Activated naive CD4-positive, alpha-beta T cell treated with anti-CD3 and anti-CD28 coated beads, Interleukin-2, amount 50 U/mL, for 24 hours (primary cell): ENCODE data around the gene PCSK6.

ENCODE experiments used
- H3K27ac Mint-ChIP-seq: one replicate; pipeline ENCODE4 v1.8.0; 2021; ENCODE audit warnings: mild to moderate bottlenecking, mixed read lengths
- H3K27me3 Mint-ChIP-seq: one replicate; pipeline ENCODE4 v1.8.0; 2021; ENCODE audit warnings: mixed read lengths
- H3K36me3 Mint-ChIP-seq: one replicate; pipeline ENCODE4 v1.8.0; 2021; ENCODE audit warnings: mixed read lengths
- H3K4me1 Mint-ChIP-seq: one replicate; pipeline ENCODE4 v1.8.0; 2021; ENCODE audit warnings: mixed read lengths
- H3K4me3 Mint-ChIP-seq: one replicate; pipeline ENCODE4 v1.8.0; 2021; ENCODE audit warnings: mild to moderate bottlenecking, mixed read lengths
- H3K9me3 Mint-ChIP-seq: one replicate; pipeline ENCODE4 v1.8.0; 2021; ENCODE audit warnings: mixed read lengths

Gene PCSK6

GRCh38 chr15:101489599-101490407 lies at the start of gene PCSK6:
Gene PCSK6, minus strand, starts transcription at chr15:101489707. Its CDS starts 37 bp downstream, at chr15:101489670.
- H3K9me3 Mint-ChIP-seq = no peaks in the 10 kb centered on the region
- peaks cover 3% of the 10 kb centered on the region for H3K4me1 Mint-ChIP-seq
- H3K36me3 Mint-ChIP-seq = no peaks in the 10 kb centered on the region
- H3K4me3 Mint-ChIP-seq = no peak within 1 kb of the TSS
- no peak within 1 kb of the TSS for H3K27ac Mint-ChIP-seq
- peaks cover 29% of the 10 kb centered on the region for H3K27me3 Mint-ChIP-seq

DNA sequence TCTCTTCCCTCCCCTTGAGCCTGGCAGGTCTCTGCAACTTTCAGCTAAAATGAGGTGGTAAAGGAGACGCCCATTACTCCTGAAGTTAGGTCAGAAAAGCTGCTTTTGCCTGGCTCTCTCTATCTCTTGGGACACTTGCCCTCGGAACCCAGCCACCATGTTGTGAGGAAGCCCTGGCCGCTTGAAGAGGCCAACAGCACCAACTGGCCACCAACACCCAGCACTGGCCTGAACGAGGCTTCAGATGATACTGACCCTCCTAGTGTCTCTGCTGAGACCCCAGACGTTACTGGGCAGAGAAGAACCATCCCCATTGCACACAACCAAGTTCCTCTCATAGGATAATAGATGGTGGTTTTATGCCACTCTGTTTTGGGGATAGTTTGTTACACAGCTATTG lies 49.5 kb upstream of the PCSK6 start:
- Mint-ChIP-seq H3K36me3 (no peaks in the 10 kb centered on the region), H3K27me3 (peaks cover 4% of the 10 kb centered on the region), H3K4me3 (no peak overlapping the region), H3K27ac (no peak overlapping the region), H3K9me3 (no peaks in the 10 kb centered on the region), H3K4me1 (no peaks in the 10 kb centered on the region)

GRCh38 chr15:101538177-101538576 lies 48.7 kb upstream of the PCSK6 start:
- Mint-ChIP-seq H3K27me3 (no peaks in the 10 kb centered on the region), H3K36me3 (no peaks in the 10 kb centered on the region), H3K9me3 (no peaks in the 10 kb centered on the region), H3K4me3 (no peak overlapping the region), H3K27ac (no peak overlapping the region), H3K4me1 (no peaks in the 10 kb centered on the region)

DNA sequence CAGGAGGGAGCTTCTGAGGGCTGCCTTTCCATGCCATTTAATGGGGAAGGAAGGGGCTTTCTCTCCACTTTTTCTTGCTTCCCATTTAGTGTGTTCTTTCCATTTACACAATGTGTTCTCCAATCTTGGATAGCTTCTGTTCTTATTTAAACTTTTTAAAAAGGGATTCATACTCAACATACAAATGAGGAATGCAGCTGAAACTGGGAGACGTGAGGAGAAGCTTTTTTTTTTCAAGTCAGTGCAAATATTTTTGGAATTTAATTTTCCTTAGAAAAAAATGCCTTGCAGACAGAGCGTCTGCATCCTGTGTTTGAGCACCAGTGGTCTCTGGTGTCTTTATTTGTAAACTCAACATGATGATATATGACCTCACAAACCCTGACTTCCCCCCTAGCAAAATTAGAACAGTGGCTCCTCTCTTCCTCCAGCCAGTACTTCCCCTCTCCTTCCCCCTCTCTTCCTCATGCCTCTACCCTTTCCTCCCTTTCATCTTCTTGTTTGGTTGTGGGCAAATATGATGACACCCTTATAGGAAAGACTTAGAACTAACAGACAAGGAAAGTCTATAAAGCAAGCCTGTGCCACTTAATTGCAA lies 48.1 kb upstream of the PCSK6 start:
- Mint-ChIP-seq H3K27me3 (no peaks in the 10 kb centered on the region), H3K4me1 (no peaks in the 10 kb centered on the region), H3K4me3 (no peak overlapping the region), H3K27ac (no peak overlapping the region), H3K36me3 (no peaks in the 10 kb centered on the region), H3K9me3 (no peaks in the 10 kb centered on the region)

- no peaks in the 10 kb centered on the region for H3K27me3 Mint-ChIP-seq
- H3K4me1 Mint-ChIP-seq = no peaks in the 10 kb centered on the region
- no peaks in the 10 kb centered on the region for H3K36me3 Mint-ChIP-seq
- no peak overlapping the region for H3K27ac Mint-ChIP-seq
- no peaks in the 10 kb centered on the region for H3K9me3 Mint-ChIP-seq
- no peak overlapping the region for H3K4me3 Mint-ChIP-seq
These were observed 47.4 kb upstream of the PCSK6 start for GRCh38 chr15:101536875-101537405.

- Mint-ChIP-seq H3K27me3 (no peaks in the 10 kb centered on the region), H3K36me3 (no peaks in the 10 kb centered on the region), H3K27ac (no peak overlapping the region), H3K4me3 (no peak overlapping the region), H3K9me3 (no peaks in the 10 kb centered on the region), H3K4me1 (no peaks in the 10 kb centered on the region)
These were observed 46.8 kb upstream of the PCSK6 start for GRCh38 chr15:101536166-101536874.

- Mint-ChIP-seq H3K36me3 (no peaks in the 10 kb centered on the region), H3K4me1 (no peaks in the 10 kb centered on the region), H3K4me3 (no peak overlapping the region), H3K27me3 (no peaks in the 10 kb centered on the region), H3K27ac (no peak overlapping the region), H3K9me3 (no peaks in the 10 kb centered on the region)
These were observed 45.8 kb upstream of the PCSK6 start for GRCh38 chr15:101535170-101535902.

- Mint-ChIP-seq H3K4me3 (no peak overlapping the region), H3K36me3 (no peaks in the 10 kb centered on the region), H3K9me3 (no peaks in the 10 kb centered on the region), H3K27ac (no peak overlapping the region), H3K4me1 (no peaks in the 10 kb centered on the region), H3K27me3 (no peaks in the 10 kb centered on the region)
These were observed 45.0 kb upstream of the PCSK6 start for GRCh38 chr15:101534376-101534970.

DNA sequence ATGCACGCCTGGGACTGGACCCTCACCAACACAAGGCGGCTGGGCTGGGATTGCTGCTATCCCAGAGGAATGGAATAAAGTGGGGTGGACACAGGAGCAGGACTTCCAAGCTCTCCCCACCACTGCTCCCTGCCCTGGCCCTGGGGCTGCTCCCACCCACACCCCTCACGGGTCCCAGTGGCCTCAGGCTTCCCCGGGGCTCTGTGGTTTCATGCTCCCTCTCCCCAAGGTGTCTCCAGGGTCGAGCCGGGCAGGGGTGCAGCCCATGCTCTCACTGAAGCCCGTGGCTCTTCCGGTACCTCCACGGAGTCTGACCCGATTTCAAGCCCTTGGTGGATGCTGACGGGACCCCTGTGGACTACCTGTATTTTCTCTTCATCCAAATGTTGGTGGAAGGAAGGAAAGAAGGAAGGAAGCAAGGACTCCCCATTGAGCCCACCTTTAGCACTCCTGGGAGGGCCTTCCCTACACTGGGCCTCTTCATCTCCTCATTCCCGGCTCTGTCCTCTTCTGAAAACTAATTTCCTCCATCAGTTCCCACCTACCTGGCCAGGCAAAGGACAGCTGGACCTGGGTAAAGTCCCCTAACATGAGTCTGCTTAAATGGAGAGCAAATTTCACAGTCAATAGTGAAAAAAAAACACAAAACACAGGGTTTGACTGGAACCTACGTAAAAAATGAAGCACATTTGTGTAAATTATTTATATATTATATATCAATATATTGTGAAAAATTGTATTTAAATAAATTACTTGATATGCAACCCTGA lies 44.0 kb upstream of the PCSK6 start:
- Mint-ChIP-seq H3K9me3 (no peaks in the 10 kb centered on the region), H3K4me1 (no peaks in the 10 kb centered on the region), H3K4me3 (no peak overlapping the region), H3K36me3 (no peaks in the 10 kb centered on the region), H3K27me3 (no peaks in the 10 kb centered on the region), H3K27ac (no peak overlapping the region)

- Mint-ChIP-seq H3K27ac (no peak overlapping the region), H3K9me3 (no peaks in the 10 kb centered on the region), H3K4me3 (no peak overlapping the region), H3K27me3 (peaks cover 2% of the 10 kb centered on the region), H3K36me3 (no peaks in the 10 kb centered on the region), H3K4me1 (no peaks in the 10 kb centered on the region)
These were observed 43.4 kb upstream of the PCSK6 start for GRCh38 chr15:101532865-101533264.

DNA sequence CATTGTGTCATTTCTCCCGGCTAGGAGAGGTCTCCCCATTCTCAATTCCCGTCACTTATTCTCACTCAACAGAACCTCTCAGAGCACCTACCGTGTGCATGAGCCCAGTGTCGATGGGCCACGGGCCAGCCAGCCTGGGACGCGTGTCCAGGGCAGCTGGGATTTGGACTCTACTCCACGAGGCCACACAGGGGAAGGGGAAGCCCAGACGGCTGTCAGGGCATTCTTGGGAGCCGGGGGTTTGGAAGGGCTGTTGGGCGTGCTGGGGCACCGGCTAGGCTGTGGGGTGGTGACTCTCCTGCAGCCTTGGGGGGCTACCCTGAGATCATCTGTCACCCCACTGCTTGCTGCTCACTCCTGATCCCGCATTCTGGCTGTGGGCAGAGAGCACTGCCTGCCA lies 41.7 kb upstream of the PCSK6 start:
- no peaks in the 10 kb centered on the region for H3K4me1 Mint-ChIP-seq
- no peaks in the 10 kb centered on the region for H3K36me3 Mint-ChIP-seq
- peaks cover 2% of the 10 kb centered on the region for H3K27me3 Mint-ChIP-seq
- no peak overlapping the region for H3K27ac Mint-ChIP-seq
- H3K9me3 Mint-ChIP-seq = no peaks in the 10 kb centered on the region
- no peak overlapping the region for H3K4me3 Mint-ChIP-seq

DNA sequence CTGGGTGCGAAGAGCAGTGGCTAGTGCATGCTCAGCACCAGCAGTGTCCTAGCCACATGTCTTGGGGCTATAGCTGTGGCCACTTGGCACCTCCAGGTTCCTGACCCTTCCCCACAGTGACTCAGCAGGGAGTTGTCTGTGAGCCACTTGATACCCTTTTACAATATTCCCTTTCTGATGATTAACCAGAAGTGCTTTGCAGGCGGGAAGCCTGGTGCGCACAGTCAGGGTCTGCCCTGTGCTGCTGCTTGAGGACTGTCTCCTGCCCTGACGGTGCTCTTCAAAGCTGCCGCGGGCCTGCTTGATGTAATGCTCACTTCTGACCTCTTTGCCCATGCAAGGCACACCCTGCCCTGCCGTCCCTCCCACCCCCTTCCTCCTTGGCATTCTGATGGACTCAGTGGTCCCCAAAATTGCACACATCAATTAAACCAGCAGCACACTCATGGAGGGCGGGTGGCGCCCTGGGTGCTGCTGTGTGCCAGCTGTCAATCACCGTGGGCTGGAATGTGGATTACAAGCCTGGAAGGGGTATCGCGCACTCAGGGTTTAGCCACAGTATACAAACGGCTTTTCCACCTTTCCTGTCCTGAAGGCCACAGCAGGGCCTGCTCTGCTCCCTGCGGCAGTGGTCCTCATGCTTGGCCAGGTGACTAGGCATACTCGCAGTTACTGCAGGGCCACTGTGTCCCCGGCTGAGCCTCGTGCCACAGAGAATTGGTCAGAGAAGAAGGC lies 40.9 kb upstream of the PCSK6 start:
- Mint-ChIP-seq H3K27ac (no peak overlapping the region), H3K4me1 (no peaks in the 10 kb centered on the region)

GRCh38 chr15:101528917-101529299 lies 39.4 kb upstream of the PCSK6 start:
- H3K9me3 Mint-ChIP-seq = no peaks in the 10 kb centered on the region
- no peaks in the 10 kb centered on the region for H3K36me3 Mint-ChIP-seq
- H3K4me1 Mint-ChIP-seq = no peaks in the 10 kb centered on the region
- no peak overlapping the region for H3K27ac Mint-ChIP-seq
- peaks cover 2% of the 10 kb centered on the region for H3K27me3 Mint-ChIP-seq
- H3K4me3 Mint-ChIP-seq = no peak overlapping the region

More for the DNA sequence above, 40.9 kb upstream of the PCSK6 start:
- H3K9me3 Mint-ChIP-seq = no peaks in the 10 kb centered on the region
- no peak overlapping the region for H3K4me3 Mint-ChIP-seq
- no peaks in the 10 kb centered on the region for H3K36me3 Mint-ChIP-seq
- peaks cover 2% of the 10 kb centered on the region for H3K27me3 Mint-ChIP-seq
